Activated naive CD8-positive, alpha-beta T cell treated with anti-CD3 and anti-CD28 coated beads, Interleukin-2, amount 10 ng/mL, durations not matched to agents 7 days and 5 days (primary cell): ENCODE data around the gene FBXW4. TPM values are rescaled to one million over a fixed set of nuclear protein-coding genes. Genes with fewer than 3 reads are reported as not detected.
"Not testable (repeated sequence)": the region's sequence is repeated elsewhere in the genome, so short reads cannot be mapped to it uniquely, and the experiment has no call there.

ENCODE experiments used
- ATAC-seq: fragments of 150-1000 bp; cut with Tn5 transposase; one replicate; pipeline ENCODE4 v1.10.0; 2021; ENCODE audit warnings: low read depth, moderate library complexity
- POLR2A ChIA-PET: fragments of 350-600 bp; sonication (Branson Sonifier 250); formaldehyde crosslinking; loops from one replicate; lab custom pipeline; 2021; ENCODE audit warnings: antibody characterized with exemption; lab: Charles Lee
- DNase-seq: peaks from one replicate; pipeline ENCODE4 v3.0.0; 2021
- H3K27ac Mint-ChIP-seq: one replicate; pipeline ENCODE4 v1.8.0; 2022; ENCODE audit warnings: mild to moderate bottlenecking, mixed read lengths
- H3K27me3 Mint-ChIP-seq: one replicate; pipeline ENCODE4 v1.8.0; 2022; ENCODE audit warnings: mild to moderate bottlenecking, moderate library complexity, mixed read lengths
- H3K36me3 Mint-ChIP-seq: one replicate; pipeline ENCODE4 v1.8.0; 2021; ENCODE audit warnings: mild to moderate bottlenecking, mixed read lengths
- H3K4me1 Mint-ChIP-seq: one replicate; pipeline ENCODE4 v1.8.0; 2021; ENCODE audit warnings: mixed read lengths
- H3K4me3 Mint-ChIP-seq: one replicate; pipeline ENCODE4 v1.8.0; 2022; ENCODE audit warnings: mild to moderate bottlenecking, moderate library complexity, mixed read lengths
- H3K9me3 Mint-ChIP-seq: one replicate; pipeline ENCODE4 v1.8.0; 2021; ENCODE audit warnings: mixed read lengths
- total RNA-seq, 2 experiments: library from RNA; stranded (reverse); gene quantifications; one replicate each; pipeline ENCODE4 v1.2.3, GENCODE V29; 2021

FBXW4 gene
- total RNA-seq, 2 experiments from 2014 or later, result 58.9 to 65.7 TPM

DNA sequence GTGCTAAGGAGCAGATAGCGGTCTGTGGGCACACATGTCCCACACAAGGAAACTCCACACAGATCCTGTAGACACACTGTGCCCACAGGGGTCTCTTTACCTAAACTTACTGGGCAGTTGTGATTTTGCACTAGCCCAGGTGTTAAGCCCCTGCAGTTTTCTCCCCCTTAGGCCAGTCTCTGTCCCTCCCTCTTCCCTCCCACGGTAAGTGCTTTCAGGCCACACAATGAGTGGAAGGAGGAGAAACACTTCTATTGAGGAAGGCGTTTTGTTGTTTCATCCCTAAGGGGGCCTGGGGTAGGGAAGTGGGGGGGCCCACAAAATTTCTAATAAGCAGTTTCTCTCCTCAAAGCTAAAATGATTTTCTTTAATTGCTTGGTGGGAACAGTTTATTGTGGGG, 51.4 kb downstream of the FBXW4 start:
- Mint-ChIP-seq H3K36me3 (peaks cover 14% of the 10 kb centered on the region), H3K4me3 (no peak overlapping the region), H3K9me3 (no peaks in the 10 kb centered on the region), H3K4me1 (peaks cover 1% of the 10 kb centered on the region), H3K27me3 (no peaks in the 10 kb centered on the region), H3K27ac (no peak overlapping the region)
- ATAC-seq (no peak), DNase-seq (no peak)
- POLR2A ChIA-PET, result no interaction called here

DNA sequence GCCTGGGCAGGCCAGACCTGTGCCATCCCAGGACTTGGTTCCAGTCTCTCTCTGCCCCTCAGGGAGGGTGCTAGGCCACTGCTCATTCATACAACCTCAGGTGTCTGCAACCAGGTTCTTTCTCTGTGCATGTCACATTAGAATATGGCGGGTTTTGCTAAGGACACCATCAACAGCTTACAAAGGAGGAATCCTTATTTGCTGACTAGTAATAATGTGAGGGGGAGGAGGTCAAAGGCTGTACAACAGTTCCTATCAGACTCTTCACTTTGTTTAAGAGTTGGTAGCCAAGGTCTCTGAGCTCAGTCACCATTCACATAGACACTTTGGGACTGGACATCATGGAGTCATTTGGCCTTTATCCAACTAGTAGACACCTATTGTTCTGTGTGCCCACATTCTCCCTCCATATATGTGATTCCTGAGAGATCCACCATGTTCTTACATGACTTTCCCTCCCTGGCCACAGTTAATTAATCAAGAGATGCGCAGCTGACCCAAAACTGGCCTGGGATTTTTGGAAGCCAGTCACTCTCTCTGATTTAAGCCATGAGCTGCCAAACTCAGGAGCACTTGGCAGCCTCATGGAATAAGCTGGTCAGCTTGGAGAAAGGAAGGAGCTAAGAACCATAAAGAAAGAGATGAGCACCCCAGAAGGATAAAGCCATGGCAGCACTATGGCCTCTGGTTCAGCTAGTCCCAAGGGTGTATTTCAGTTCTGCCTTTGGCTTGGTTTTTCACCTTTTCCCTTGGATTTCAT, 55.6 kb downstream of the FBXW4 start:
- Mint-ChIP-seq H3K27me3 (no peaks in the 10 kb centered on the region), H3K9me3 (no peaks in the 10 kb centered on the region), H3K4me1 (peaks cover 2% of the 10 kb centered on the region), H3K36me3 (peaks cover 30% of the 10 kb centered on the region), H3K4me3 (no peak overlapping the region), H3K27ac (no peak overlapping the region)
- ATAC-seq (no peak), DNase-seq (no peak)
- POLR2A ChIA-PET, result no interaction called here

DNA sequence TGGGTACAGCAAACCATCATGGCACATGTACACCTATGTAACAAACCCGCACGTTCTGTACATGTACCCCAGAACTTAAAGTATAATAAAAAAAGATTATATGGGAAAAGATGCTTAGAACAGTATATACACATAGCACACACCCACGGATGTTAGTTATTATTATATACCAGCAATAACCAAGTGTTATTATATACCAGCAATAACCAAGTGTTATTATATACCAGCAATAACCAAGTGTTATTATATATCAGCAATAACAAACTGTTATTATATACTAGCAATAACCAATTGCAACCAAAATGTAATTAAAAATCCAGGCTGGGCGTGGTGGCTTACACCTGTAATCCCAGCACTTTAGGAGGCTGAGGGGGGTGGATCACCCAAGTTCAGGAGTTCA, 61.5 kb downstream of the FBXW4 start:
- H3K27me3 Mint-ChIP-seq, POLR2A ChIA-PET, H3K27ac Mint-ChIP-seq, ATAC-seq, H3K9me3 Mint-ChIP-seq, H3K4me1 Mint-ChIP-seq, DNase-seq, H3K4me3 Mint-ChIP-seq: not testable (repeated sequence)
- H3K36me3 Mint-ChIP-seq, result peaks cover 25% of the 10 kb centered on the region

DNA sequence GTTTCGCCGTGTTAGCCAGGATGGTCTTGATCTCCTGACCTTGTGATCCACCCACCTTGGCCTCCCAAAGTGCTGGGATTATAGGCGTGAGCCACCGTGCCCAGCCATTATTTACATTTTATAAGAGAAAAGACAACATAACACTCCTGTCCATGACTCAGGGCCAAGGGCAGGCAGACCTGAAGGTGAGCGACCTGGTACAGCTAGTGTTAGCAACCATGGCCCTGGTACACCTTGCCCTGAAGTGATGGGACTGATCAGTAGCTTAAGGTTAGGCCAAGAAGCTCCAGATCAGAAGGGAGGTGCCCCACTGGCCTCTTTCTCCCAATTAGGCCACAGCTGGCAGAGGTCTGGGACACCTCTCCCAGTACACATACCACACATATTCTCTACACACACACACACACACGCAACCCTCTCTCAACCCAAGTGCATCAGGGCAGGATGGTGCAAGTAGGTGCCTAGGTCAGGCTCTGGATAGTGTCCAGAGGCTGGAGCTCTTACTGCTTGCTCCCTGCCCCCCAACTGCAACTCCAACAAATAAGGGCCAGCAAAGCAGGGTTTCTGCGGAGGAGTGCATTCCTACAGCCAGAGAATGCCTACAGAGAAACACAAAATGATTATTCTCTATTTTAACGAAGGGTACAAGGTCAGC, 63.0 kb downstream of the FBXW4 start:
- ATAC-seq, result no peak
- Mint-ChIP-seq H3K27me3 (no peaks in the 10 kb centered on the region), H3K27ac (no peak overlapping the region), H3K4me3 (no peak overlapping the region), H3K9me3 (no peaks in the 10 kb centered on the region), H3K4me1 (peaks cover 4% of the 10 kb centered on the region), H3K36me3 (peaks cover 15% of the 10 kb centered on the region)
- POLR2A ChIA-PET, result no interaction called here
- DNase-seq, result peak; percentile 13

DNA sequence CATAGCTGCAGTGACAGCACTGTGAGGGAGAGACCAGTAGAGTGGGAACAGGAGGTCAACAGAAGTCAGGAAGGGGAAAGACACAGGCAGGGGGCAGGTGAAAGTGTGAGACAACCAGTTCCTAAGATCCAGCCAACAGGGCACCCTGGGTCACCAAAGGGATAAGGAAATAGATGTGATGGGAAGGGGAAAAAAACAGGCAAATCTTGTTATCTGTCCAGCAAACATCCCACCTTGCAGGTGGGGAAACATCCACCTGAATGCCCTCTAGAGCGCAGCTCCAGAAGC, 64.4 kb downstream of the FBXW4 start:
- DNase-seq (no peak), ATAC-seq (no peak)
- Mint-ChIP-seq H3K27ac (peak overlapping the region; percentile 47), H3K27me3 (no peaks in the 10 kb centered on the region), H3K9me3 (no peaks in the 10 kb centered on the region), H3K4me1 (peaks cover 4% of the 10 kb centered on the region), H3K4me3 (no peak overlapping the region), H3K36me3 (peaks cover 10% of the 10 kb centered on the region)
- POLR2A ChIA-PET, result no interaction called here

DNA sequence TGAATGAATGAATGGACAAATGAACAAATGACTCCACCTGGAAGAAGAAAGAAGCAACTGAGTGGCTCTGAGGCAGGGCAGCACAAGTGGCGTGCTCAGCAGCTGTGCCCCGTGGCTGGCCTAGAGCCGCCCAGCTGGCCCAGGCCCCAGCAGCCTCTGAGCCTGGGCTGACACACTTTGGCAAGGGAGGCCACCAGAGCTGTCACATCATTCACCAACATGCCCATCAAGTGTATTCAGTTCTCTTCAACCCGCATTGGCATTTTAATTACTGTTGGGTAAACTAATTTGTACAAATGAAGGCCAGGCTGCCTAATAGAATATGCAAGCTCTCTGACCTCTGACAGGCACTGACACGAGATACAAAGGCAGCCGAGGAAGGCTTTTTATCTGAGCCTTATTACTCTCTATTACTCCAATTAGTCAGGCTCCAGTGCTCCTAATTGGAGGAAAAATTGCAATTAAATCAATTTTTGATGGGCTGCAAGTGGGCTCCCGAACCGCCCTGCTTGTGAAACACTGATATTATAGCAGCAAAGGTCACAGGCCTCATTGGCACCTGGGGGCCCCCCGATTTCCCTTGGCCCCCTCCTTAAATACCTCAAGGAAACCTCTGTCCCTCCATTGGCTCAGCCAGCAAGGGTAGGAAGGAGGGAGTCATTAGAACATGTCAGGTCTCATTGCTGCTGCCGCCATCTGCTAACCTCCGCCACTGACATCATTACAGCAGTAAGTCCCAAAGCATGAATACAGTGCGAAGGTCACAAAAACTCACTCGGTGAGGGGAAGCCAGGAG, 64.9 kb downstream of the FBXW4 start:
- peaks cover 4% of the 10 kb centered on the region for H3K4me1 Mint-ChIP-seq
- H3K36me3 Mint-ChIP-seq, result peaks cover 7% of the 10 kb centered on the region
- ATAC-seq, result no peak
- H3K27me3 Mint-ChIP-seq, result no peaks in the 10 kb centered on the region
- peak overlapping the region; percentile 47 for H3K27ac Mint-ChIP-seq
- DNase-seq, result no peak
- POLR2A ChIA-PET, result no interaction called here
- H3K4me3 Mint-ChIP-seq, result no peak overlapping the region
- no peaks in the 10 kb centered on the region for H3K9me3 Mint-ChIP-seq

DNA sequence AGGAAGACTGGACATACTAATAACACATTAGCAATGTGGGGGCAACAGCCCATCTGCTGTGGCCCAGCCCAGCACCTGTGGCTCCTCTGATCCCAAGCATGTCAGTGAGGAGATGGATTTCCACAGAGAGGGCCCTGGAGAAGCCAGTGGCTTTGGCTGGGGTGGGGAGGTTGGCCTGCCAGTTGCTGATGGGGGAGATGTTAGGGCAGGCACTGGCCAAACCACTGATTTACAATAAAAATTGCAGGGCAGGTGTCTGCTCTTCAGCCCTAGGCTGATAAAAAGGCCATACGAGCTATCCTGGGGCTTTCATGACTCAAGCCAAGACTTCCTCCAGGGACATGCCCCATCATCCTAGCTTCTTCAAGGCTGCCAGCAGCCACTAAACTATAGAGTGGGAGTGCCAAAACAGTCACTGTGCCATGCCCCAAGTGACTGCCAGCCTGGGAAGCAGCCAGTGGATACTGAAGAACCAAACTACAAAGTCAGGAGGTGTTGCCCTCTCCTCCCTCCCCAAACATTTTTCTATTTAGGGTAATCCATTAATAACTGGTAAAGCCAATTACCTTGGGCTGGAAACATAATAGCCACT, 69.1 kb downstream of the FBXW4 start:
- Mint-ChIP-seq H3K4me3 (no peak overlapping the region), H3K36me3 (peaks cover 16% of the 10 kb centered on the region), H3K9me3 (no peaks in the 10 kb centered on the region), H3K27me3 (no peaks in the 10 kb centered on the region), H3K27ac (no peak overlapping the region), H3K4me1 (peaks cover 1% of the 10 kb centered on the region)
- POLR2A ChIA-PET, result no interaction called here
- ATAC-seq (no peak), DNase-seq (peak; percentile 1)

DNA sequence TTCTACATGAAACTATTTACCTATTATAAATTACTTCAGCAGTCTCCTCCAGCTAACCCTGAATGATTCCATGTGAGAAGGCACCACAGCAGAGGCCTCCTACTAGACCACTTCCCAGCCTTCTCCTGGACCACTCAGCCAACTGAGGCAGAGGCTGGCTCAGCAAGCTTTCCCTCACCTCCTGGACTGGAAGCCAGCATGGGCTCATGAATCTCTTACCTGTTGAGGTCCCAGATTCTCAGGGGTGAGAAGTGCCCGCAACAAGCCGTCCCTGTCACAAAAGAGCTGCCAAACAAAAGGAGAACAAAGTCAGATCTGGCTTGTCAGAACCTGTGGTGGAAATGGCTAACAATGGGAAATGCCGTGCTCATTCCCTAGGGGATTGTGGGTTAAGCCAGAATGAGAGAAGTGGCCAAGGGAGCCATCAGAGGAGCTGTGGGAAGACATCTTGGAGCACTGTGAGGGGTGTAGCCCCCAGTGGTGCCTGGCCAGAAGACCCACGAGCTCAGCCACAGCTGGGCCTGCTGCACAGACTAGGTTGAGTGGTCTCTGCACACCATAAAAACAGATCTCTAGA, 70.4 kb downstream of the FBXW4 start:
- ATAC-seq (no peak), DNase-seq (no peak)
- peaks cover 1% of the 10 kb centered on the region for H3K4me1 Mint-ChIP-seq
- no peak overlapping the region for H3K27ac Mint-ChIP-seq
- no peak overlapping the region for H3K4me3 Mint-ChIP-seq
- peaks cover 14% of the 10 kb centered on the region for H3K36me3 Mint-ChIP-seq
- no peaks in the 10 kb centered on the region for H3K27me3 Mint-ChIP-seq
- H3K9me3 Mint-ChIP-seq, result no peaks in the 10 kb centered on the region
- POLR2A ChIA-PET, result no interaction called here

DNA sequence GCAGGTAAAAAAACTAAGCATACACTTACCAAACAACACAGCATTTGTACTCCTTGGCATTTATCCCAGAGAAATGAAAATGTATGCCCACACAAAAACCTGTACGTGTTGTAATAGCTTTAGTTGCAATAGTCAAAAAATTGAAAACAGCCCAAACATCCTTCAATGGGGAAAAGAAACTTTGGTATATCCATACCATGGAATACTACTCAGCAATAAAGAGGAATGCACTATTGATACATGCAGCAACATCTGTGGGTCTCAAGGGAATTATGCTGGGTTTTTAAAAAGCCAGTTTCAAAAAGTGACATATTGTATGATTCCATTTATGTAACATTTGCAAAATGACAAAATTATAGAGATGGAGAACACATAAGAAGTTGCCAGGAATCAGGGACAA, 71.4 kb downstream of the FBXW4 start:
- DNase-seq (no peak), ATAC-seq (no peak)
- POLR2A ChIA-PET, result interaction anchor here (0.5 kb wide), 1 partner anchor 11 kb away, joined by 3 read pairs; no protein-coding TSS in a partner anchor
- H3K36me3 Mint-ChIP-seq, result peaks cover 14% of the 10 kb centered on the region
- no peaks in the 10 kb centered on the region for H3K9me3 Mint-ChIP-seq
- no peak overlapping the region for H3K27ac Mint-ChIP-seq
- H3K4me1 Mint-ChIP-seq, result no peaks in the 10 kb centered on the region
- no peaks in the 10 kb centered on the region for H3K27me3 Mint-ChIP-seq
- H3K4me3 Mint-ChIP-seq, result no peak overlapping the region

DNA sequence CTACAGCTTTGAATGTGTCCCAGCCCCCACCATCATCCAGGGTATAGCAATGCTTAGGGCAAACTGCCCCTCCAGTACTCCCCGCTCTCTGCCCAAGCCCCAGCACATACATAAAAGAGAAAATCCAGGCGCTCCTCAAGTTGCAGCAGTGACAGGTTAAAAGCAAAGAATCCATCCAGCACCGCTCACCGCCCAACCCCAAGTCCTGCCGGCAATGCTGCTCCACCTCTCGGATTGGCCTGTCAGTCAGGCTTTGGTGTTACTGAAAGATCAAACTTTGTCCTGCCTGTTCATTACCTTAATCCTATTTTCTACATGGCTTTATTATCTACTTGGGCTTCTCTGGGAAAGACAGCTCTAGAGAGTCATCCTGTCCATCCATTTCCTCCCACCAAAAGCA, 75.0 kb downstream of the FBXW4 start:
- ATAC-seq, result no peak
- no peak for DNase-seq
- Mint-ChIP-seq H3K27ac (no peak overlapping the region), H3K9me3 (no peaks in the 10 kb centered on the region), H3K27me3 (no peaks in the 10 kb centered on the region), H3K4me3 (no peak overlapping the region), H3K36me3 (peaks cover 14% of the 10 kb centered on the region), H3K4me1 (peaks cover 1% of the 10 kb centered on the region)
- POLR2A ChIA-PET, result no interaction called here

DNA sequence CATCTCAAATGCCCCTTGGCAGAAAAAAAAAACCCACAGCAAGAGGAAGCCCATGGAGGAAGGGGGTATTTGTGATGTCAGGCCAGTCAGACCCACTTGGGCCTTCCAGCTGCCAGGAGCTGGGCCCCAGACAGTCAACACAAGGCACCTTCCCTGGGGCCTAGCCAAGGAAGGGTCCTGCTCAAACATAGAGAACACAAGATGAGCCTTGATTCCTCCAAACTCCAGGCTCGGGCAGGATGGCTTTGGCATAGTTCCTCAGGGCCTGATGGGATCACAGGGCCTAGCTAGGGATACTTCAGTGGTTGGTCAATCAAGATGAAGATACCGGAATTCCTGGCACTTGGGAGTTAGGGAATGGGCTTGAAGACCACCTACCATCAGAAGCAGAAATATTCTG, 76.1 kb downstream of the FBXW4 start:
- no peak overlapping the region for H3K4me3 Mint-ChIP-seq
- no peaks in the 10 kb centered on the region for H3K9me3 Mint-ChIP-seq
- peaks cover 1% of the 10 kb centered on the region for H3K4me1 Mint-ChIP-seq
- POLR2A ChIA-PET, result interaction anchor here (0.8 kb wide), 1 partner anchor 32 kb away, joined by 4 read pairs; no protein-coding TSS in a partner anchor
- no peak for ATAC-seq
- peaks cover 13% of the 10 kb centered on the region for H3K36me3 Mint-ChIP-seq
- H3K27ac Mint-ChIP-seq, result no peak overlapping the region
- DNase-seq, result no peak
- H3K27me3 Mint-ChIP-seq, result no peaks in the 10 kb centered on the region

DNA sequence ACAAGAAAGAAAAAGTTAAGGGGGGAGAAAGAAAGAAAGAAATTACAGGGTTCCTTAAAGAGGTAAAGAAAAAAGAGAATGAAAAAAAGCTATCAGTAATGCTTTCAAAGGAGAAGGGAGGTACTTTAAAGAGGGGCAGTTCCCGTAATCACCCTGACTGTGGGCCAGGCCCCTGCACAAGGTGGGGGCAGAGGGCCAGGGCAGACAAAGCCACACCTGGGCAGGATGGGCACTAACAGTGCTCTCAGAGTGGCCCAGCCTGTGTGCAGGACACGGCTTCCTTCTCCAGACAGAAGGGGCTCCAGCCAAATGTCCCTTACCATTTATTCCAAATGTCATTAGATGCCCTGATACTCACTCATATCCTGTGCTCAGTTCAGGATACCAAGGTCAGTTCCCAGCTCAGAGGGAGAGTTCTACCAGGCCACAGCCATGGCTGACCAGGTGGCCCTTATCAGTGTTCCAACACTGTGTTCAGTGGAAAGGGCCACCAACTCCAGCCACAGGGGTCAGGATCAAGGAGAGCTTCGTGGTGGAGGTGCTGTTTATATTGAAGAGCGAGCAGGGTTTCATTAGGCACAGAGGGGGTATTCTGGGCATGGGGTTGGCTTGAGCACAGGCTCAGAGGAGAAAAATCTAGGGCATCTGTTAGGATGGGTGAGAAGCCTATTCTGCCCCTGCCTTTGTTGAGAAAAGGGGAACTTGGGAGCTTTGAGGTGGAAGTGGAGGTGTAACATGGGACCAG, 77.0 kb downstream of the FBXW4 start:
- peak; percentile 11 for DNase-seq
- no peaks in the 10 kb centered on the region for H3K27me3 Mint-ChIP-seq
- POLR2A ChIA-PET, result no interaction called here
- H3K4me3 Mint-ChIP-seq, result no peak overlapping the region
- peaks cover 7% of the 10 kb centered on the region for H3K36me3 Mint-ChIP-seq
- H3K27ac Mint-ChIP-seq, result no peak overlapping the region
- peaks cover 1% of the 10 kb centered on the region for H3K4me1 Mint-ChIP-seq
- no peak for ATAC-seq
- H3K9me3 Mint-ChIP-seq, result no peaks in the 10 kb centered on the region
